GM13977 (cell line): Measurements from ENCODE around the gene CACNA2D3.
"Not testable (repeated sequence)": the region's sequence is repeated elsewhere in the genome, so short reads cannot be mapped to it uniquely, and the experiment has no call there.

Source experiments
- DNase-seq: peaks from one replicate; pipeline ENCODE4 v3.0.0; 2012; ENCODE audit warnings: low spot score
- in situ Hi-C: fragments of 300-500 bp; cut with MboI; formaldehyde crosslinking; loops from one replicate; pipeline ENCODE4 v1.12.0; 2022; ENCODE audit warnings: low sequenced_read_pairs, low pct_unique_long_range_greater_than_20kb, mixed read lengths, inconsistent platforms; ENCODE audit not compliant: unreplicated experiment
- TF ChIP-seq, protein P1 (sequence below): IDR thresholded peaks from 2 replicates; pipeline ENCODE4 v1.5.1; 2012; ENCODE audit warnings: mild to moderate bottlenecking, control low read depth; ENCODE audit not compliant: insufficient read depth; ENCODE audit errors: extremely low read depth, missing control alignments

Gene CACNA2D3

DNA sequence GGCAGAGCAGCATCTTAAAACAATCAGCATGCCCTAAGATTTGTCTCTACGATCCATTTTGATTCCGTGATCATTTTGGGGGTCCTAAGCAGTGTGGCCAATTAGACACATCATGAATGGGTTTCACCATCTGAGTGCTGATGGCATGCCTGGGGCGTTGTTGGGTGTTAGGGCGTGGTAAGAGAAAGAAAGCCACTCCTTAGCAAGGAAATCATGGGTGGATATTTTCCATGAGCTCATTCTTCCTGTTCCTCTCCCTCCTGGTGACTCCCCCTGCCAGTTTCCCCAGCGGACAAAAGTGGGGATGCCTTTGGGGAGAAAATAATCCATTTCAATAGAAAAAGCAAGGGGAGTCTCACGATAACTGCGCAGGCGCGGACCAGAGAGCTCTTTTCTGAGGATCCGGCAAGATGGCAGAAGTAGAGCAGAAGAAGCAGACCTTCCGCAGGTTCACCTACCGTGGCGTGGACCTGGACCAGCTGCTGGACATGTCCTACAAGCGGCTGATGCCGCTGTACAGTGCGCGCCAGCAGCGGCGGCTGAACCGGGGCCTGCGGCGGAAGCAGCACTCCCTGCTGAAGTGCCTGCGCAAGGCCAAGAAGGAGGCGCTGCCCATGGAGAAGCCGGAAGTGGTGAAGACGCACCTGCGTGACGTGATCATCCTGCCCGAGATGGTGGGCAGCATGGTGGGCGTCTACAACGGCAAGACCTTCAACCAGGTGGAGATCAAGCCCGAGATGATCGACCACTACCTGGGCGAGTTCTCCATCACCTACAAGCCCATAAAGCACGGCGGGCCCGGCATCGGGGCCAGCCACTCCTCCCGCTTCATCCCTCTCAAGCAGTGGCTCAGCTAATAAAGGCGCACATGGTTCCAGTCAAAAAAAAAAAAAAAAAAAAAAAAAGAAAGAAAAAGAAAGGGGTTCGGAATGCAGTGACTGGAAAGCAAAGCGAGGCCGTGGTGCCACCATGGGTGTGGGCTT, 503.7 kb downstream of the CACNA2D3 start:
- in situ Hi-C loops = no loop called here
- TF ChIP-seq, protein P1, sequence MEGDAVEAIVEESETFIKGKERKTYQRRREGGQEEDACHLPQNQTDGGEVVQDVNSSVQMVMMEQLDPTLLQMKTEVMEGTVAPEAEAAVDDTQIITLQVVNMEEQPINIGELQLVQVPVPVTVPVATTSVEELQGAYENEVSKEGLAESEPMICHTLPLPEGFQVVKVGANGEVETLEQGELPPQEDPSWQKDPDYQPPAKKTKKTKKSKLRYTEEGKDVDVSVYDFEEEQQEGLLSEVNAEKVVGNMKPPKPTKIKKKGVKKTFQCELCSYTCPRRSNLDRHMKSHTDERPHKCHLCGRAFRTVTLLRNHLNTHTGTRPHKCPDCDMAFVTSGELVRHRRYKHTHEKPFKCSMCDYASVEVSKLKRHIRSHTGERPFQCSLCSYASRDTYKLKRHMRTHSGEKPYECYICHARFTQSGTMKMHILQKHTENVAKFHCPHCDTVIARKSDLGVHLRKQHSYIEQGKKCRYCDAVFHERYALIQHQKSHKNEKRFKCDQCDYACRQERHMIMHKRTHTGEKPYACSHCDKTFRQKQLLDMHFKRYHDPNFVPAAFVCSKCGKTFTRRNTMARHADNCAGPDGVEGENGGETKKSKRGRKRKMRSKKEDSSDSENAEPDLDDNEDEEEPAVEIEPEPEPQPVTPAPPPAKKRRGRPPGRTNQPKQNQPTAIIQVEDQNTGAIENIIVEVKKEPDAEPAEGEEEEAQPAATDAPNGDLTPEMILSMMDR = no peak
- DNase-seq = no peak

DNA sequence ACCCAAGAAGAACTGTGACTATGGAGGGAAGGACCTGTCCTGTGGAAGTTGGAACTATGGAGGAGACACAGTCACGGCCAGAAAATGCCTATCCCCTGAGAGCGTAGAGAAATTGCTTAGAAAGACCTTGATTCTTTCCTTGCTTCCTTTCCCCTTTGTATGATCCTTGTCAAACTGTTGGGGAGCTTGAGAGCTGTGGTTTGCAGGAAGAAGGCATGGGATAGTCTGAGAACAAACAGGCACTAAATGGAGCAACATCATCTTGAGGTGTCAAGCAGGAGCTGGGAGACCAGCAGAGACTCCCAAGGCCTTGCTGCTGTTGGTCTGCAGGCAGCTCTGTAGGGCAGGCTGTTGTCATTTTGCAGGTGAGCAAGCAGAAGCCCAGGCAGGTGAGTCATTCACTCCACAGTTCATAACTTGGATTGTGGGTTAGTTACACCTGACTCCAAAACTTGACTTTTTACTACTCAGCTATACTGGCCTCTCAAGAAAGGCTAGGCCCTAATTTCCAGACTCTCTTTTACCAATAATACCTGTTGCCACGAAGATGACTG, 506.6 kb downstream of the CACNA2D3 start:
- DNase-seq = no peak
- in situ Hi-C loops = no loop called here
- TF ChIP-seq, protein P1 = no peak

DNA sequence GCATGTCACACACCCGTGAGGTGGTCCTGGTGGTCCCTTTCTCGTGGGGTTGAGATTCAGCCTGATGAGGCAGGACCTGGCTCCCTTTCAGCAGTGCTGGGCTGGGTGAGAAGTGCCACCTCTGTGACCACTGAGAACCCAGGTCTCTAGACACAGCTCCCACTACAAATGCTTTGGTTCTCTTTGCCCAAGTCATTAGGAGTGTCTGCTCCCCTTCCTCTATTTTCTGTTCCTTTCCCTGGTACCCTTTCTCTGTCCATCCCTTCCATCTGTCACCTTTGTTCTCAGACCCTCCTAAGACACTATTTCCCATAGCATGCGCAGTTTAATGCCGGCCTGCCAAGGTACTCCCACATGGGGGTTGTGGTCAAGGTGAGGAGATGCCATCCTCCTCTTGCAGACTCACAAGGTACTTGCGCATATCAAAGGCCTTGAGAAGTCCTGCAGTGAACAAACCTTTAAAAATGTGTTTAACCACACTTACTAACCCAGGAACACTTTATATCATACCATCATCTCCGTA, 507.8 kb downstream of the CACNA2D3 start:
- TF ChIP-seq, protein P1 = no peak
- DNase-seq = no peak
- in situ Hi-C loops = no loop called here

DNA sequence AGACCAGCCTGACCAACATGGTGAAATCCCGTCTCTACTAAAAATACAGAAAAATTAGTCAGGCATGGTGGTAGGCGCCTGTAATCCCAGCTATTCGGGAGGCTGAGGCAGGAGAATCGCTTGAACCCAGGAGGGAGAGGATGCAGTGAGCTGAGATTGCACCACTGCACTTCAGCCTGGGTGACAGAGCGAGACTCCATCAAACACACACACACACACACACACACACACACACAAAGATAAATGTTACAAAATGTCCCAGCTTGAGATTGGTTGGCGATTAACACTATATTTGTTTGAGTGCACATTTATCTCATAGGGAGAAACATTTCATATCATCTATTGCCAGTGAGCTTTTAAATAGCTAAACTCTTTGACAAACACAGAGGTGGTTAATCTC, 508.6 kb downstream of the CACNA2D3 start:
- in situ Hi-C loops, DNase-seq: not testable (repeated sequence)

DNA sequence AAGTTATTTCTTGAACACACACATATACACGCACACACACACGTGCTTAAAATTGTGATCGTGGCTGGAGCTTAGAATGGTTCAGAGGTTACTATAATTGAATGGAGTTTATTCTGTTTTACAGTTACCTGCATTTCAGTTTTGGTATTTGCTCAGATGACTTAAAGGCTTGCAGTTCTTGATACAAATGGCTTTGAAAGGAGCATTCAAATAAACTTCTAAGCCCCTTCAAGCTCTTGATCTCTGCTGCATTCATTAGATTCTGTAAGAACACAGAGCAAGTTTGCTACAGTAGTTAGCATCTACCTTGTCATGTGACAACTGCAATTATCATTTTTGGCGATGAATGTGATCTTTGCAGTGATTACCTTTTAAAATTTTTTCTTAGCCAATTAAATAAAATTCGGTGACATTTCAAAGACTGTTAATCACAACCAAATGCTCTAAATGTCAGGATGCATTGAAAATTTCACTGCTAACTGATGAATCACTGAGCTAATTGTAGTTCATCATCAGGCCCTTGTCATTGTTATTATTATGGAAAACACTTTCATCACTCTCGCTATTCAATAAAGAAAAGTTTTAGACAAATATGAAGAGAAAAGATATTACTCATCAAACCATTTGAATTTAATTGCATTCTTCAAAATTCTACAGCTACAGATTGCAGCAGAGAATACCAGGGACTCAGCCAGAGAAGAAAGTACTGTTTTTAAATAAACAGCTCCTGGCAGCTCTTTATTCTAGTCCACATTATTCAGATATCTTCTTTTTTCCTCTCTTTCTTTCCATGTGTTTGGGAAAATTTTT, 509.4 kb downstream of the CACNA2D3 start:
- in situ Hi-C loops = no loop called here
- no peak for DNase-seq
- TF ChIP-seq, protein P1 = no peak

DNA sequence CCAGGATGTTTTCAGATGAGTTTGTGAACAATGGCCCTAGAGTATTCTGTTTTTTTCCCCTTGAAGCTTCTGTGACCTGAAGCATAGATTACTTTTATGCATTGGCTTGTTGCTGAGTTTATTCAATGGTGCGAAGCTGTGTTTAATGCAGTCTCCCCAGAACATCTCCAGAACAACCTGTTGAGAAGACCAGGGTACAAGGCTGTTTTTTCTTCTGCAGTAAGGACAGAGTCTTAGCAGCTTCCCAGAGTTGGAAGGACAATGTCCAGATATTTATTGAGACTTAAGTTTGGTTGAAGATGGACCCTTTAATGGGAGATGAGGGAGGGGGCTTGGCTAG, 509.9 kb downstream of the CACNA2D3 start:
- in situ Hi-C loops = no loop called here
- TF ChIP-seq, protein P1 = no peak
- DNase-seq = no peak
